ENCODE results near the gene UTY.
"Not testable (repeated sequence)": the region's sequence is repeated elsewhere in the genome, so short reads cannot be mapped to it uniquely, and the experiment has no call there.

UTY gene

DNA sequence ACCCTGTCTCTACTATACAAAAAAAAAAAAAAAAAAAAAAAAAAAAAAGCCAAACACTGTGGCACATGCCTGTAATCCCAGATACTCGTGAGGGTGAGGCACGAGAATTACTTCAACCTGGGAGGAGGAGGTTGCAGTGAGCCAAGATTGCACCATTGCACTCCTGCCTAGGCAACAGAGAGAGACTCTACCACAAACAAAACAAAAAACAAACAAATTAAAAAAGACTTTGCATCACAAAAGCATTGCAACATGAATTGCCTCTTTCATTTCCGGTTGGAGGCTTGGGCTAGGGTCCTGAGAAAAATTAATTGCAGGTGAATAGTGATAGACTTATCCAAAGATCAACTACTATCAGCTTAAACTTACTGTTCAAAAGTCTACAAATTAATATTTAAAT, 180.4 kb downstream of the UTY start:
- DNase-seq (ENCODE audit: low spot score), result no peak

DNA sequence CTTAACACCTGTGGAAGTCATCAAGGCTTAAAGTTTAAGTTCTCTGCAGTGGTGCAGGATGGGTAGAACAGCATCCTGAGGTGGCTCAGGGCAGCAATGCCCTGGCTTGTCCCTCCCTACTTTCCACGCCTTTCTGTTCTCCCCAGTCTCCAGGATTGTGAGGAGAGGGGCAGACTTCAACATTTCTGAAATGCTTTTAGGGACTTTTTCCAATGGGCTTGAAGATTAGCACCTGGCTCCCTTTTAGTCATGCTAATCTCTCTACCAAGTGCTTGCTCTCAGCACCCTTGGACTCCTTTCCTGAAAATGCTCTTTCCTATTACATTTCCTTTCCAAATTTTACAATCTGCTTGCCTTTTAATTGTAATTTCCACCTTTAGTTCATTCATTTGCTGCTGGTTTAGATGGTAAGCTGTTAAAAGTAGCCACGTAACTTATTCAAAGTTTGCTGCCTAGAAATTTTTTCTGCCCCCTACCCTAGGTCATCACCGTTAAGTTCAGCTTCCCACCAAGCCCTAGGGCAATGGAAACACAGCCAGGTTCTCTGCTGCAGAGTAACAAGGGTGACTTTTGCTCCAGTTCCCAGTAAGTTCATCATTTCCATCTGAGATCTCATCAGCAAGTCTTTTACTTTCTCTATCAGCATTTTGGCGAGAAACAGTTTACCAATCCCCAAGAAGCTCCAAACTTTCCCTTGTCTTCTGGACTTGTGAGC, 183.5 kb downstream of the UTY start:
- DNase-seq (ENCODE audit: low spot score), result no peak

DNA sequence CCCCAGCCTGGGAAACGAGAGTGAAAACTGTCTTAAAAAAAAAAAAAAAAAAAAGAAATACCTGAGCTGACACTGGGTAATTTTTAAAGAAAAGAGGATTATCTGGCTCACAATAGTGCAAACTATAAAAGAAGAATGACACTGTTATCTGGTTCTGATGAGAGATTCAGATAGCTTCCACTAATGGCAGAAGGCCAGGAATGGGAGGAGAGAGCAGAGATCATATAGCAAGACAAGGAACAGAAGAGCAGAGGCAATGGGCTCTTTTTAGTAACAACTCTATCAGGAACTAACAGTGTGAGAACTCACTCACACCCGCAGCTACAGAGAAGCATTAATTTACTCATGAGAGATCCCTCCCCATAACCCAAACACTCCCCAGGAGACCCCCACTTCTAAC, 184.8 kb downstream of the UTY start:
- peak; percentile 10 for DNase-seq (ENCODE audit: low spot score)

DNA sequence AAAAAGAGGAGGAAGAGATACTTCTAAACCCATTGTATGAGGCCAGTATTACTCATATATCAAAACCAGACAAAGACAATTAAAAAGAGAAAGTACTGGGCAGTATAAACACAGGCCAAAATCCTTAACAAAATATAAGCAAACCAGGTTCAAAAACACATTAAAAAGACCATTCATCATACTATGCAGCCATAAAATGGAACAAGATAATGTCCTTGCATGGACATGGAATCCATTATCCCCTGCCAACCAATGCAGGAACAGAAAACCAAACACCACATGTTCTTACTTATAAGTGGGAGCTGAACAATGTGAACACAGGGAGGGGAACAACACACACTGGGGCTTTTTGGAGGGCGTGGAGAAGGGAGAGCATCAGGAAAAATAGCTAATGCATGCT, 188.6 kb downstream of the UTY start:
- no peak for DNase-seq (ENCODE audit: low spot score)

DNA sequence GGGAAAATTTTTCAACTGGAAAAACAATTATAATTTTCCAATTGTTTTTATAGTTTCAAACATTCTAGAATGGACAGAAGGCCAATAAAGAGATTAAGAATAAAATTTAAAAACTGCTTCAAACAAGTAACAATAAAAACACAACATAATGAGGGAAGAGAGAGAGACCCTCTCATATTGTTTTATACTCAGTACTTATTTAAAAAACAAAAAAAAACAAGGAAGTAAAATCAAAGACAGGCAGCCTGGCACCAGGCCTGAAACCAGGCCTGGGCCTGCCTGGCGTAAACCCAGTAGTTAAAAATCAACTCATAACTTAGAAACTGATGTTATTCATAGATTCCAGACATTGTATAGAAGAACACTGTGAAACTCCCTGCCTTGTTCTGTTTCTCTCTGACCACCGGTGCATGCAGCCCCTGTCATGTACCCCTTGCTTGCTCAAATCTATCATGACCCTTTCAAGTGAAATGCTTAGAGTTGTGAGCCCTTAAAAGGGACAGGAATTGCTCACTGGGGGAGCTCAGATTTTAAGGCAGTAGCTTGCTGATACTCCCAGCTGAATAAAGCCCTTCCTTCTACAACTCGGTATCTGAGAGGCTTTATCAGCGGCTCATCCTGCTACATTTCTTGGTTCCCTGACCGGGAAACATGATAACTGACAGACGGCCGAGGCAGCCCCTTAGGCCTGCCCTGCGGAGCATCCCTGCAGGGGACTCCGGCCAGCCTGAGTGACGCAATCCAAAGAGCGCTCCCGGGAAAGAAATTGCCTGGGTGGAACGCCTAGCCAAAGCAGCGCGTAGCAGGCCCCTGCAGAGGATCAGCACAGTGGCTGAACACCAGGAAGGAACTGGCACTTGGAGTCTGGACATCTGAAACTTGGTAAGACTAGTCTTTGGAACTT, 197.4 kb downstream of the UTY start:
- DNase-seq (ENCODE audit: low spot score), result peak; percentile 8

DNA sequence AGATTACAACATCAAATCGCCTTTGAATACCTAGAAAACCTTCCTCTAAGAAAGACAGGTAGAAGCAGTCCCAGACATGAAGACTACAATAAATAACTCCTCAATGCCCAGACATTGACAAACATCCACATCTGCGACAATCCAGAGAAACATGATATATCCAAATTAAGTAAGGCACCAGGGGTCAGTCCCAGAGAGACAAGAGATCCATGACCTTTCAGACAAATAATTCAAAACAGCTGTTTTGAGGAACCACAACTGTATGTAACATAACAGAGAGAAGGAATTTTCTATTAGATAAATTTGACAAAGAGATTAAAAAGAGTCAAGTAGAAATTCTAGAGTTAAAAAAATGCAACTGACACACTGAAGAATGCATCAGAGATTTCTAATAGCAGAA, 200.3 kb downstream of the UTY start:
- DNase-seq (ENCODE audit: low spot score), result no peak

DNA sequence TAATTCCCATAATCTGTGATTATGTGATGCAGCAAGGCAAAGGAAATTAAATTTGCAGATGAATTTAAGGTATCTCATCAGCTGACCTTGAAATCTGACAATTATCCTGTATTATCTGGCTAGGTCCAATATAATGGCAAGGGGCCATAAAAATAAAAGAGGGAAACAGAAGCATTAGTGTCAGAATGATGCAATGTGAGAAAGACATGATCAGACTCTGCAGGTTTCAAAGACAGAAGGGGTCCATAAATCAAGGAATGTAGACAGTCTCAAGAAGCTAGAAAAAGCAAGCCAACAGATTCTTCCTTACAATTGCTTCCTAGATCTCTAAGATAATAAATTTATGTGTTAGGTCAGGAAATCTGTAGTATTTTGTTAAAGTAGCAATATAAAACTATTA, 208.1 kb downstream of the UTY start:
- no peak for DNase-seq (ENCODE audit: low spot score)

DNA sequence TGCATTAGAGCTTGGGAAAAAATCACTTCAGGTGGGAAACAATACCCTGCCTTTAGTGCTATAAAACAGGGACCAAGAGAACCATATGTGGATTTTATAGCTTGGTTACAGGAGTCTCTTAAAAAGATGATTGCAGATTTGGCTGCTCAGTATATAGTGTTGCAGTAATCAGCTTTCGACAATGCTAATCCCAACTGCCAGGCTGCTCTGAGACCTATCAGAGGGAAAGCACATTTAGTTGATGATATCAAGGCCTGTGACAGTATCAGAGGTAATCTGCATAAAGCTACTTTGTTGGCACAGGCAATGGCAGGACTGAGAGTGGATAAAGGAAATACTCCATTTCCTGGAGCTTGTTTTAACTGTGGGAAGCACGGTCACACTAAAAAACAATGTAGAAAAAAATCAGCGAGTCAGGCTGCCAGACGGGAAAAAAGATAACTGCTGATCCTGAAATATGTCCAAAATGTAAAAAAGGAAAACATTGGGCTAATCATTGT, 225.8 kb downstream of the UTY start:
- DNase-seq (ENCODE audit: low spot score), result not testable (repeated sequence)

DNA sequence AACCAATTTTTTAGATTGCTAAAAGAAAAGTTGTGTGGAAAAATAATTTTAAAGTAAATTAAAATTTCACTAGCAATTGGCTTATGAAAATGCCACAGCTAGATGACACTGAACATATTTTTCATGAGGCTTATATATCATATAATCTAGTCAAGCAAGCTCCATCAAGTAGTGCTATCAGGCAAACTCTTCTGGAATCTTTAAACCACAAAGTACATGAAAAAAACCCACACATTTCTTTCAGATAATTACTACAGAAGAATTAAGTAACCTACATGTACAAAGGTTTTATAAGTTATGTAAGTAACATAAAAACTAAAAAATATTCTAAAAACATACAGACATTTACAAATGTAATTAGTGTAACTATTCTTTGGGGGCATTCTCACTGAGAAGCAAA, 229.4 kb downstream of the UTY start:
- DNase-seq (ENCODE audit: low spot score), result no peak

DNA sequence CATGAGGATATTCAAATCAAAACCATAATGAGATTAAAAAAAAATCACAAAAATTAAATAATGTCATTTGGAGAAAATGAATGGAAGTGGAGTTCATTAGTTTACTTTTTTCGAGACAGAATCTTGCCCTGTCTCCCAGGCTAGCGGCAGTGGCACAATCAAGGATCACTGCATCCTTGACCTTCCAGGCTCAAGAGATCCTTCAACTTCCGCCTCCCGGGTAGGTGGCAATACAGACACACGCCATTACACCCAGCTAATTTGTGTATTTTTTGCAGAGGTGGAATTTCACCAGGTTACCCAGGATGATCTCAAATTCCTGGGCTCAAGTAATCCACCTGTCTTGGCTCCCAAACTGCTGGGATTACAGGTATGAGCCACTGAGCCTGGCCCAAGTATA, 236.1 kb downstream of the UTY start:
- no peak for DNase-seq (ENCODE audit: low spot score)

DNA sequence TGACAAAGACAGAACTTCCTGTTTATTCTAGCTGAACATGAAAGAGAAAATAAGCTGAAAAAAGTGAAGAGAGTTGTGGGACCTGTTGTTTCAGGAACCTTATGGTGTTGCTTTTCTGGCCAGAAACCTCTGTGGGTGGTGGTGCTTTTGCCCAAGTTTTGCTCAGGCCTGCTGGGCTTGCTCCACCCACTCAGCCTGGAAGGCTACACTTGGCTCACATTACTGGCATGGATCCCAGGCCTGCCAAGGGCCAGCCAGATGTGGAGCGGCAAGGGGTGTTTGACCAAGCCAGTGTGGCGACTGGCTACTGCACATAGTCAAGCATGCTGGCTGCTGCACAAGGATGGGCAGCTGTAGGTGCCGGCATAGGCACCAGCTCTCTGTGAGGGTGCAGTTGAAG, 245.9 kb downstream of the UTY start:
- peak; percentile 33 for DNase-seq (ENCODE audit: low spot score)

DNA sequence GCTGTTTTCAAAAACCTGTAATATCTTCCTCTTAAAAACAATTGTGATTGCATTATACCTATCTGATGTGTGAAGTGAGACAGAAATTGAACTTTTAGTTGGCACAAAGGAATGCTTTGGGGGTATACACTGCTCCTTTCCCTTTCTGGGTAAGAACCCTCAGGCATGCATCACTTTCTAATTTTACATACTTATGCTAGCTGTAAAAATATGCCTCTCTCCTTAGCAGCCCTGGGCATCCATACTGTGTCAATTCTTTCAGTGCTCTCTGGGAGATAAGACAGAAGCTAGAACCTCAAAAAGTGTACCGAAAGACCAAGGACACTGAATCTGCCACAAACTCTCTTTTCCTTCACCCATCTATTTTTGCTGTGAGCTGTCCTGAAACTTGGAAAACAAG, 246.7 kb downstream of the UTY start:
- DNase-seq (ENCODE audit: low spot score), result no peak

DNA sequence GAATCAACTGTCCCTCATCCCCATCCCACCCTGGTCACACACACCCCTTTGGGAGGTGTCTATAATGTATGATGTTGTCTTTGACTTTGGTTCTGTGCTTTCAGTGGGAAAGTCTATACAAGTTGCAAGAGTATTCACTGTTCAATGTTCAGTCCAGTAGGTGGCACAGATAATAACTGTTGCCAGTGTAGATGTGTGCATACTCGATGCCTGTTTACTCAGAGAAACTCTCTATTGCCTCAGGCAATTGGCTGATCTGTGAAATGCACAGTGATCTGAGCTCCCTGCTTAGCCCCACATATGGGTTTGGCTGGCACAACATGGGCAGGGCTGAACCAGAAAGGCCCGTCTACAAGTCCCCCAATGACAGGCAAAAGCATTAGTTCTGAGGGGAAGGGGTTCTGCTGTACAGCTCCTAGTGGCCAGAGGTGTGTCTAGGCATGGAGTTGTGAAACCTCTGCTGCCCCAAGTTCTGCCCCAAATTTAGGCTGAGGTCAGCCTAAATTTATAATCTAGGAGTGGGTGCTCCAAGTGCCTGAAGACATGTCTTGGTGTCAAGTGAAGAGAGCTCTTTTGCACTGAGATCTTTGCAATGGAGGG, 252.4 kb downstream of the UTY start:
- no peak for DNase-seq (ENCODE audit: low spot score)

DNA sequence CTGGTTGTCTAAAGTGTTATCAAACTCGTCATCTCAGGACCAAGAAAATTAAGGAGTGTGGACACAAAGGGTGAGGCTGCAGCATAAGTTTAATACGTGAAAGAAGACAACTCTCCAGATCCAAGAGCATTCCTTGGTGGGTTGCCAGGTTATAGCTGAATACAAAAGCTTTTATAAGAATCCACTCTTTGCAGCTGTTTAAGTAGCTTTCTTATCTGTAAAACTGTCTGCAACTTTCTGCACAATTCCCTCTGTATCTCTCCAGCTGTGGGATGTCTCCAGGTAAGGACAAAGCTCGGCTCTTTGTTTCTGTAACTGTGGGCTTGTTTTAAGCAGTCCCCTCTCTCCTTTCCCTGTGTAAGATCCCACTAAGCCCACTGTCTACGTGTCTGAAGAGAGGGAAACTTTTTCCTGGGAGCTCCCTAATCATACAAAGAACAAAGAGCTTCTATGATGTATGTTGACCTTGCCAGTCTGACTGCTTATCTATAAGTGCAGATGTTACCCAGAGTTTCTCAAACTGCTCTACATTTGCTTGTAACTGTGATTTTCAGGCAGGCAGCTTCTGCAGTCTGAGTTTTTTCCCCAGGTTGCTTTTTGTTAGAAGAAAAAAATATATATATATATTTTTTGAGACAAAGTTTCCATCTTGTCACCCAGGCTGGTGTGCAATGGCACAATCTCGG, 268.7 kb downstream of the UTY start:
- DNase-seq (ENCODE audit: low spot score), result no peak

DNA sequence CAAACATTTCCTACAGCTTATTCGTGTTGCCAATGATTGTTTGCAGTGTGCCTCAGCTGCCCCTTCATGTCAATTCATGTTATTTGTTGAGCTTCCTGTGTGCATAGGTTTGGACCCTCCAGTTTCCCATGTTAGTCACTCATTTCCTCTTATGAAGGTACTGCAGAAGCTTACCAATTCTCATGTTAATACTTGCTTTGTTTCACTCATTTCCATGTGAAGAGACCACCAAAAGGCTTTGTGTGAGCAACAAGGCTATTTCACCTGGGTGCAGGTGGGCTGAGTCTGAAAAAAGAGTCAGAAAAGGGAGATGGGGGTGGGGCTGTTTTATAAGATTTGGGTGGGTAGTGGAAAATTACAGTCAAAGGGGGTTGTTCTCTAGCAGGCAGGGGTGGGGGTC, 274.6 kb downstream of the UTY start:
- no peak for DNase-seq (ENCODE audit: low spot score)

Measured in Ammon's horn (tissue), 1 donor.